ENCODE results near the gene UGT1A1.

Gene UGT1A1

GRCh38 chr2:233794128-233794658, 34.1 kb downstream of the UGT1A1 start:
- H3K4me1 ChIP-seq (ENCODE audit: control insufficient read depth in 1 of 2, insufficient read depth in 1 of 2, low read depth in 1 of 2, low read length in 1 of 2): no peaks in the 10 kb centered on the region
- no peak overlapping the region for H3K4me3 ChIP-seq (ENCODE audit: low read depth in 1 of 2, low read length in 1 of 2)
- H3K9me3 ChIP-seq: no peaks in the 10 kb centered on the region
- H3K27me3 ChIP-seq: no peaks in the 10 kb centered on the region
- TF ChIP-seq CTCF (IDR thresholded peaks at IDR 0.05): no peak
- H3K36me3 ChIP-seq: no peaks in the 10 kb centered on the region
- H3K27ac ChIP-seq: no peak overlapping the region

GRCh38 chr2:233795735-233796171, 35.7 kb downstream of the UGT1A1 start:
- no peak overlapping the region for H3K27ac ChIP-seq
- TF ChIP-seq CTCF (IDR thresholded peaks at IDR 0.05): no peak
- H3K4me3 ChIP-seq (ENCODE audit: low read depth in 1 of 2, low read length in 1 of 2): no peak overlapping the region
- no peaks in the 10 kb centered on the region for H3K36me3 ChIP-seq
- H3K4me1 ChIP-seq (ENCODE audit: control insufficient read depth in 1 of 2, insufficient read depth in 1 of 2, low read depth in 1 of 2, low read length in 1 of 2): no peaks in the 10 kb centered on the region
- H3K9me3 ChIP-seq: no peaks in the 10 kb centered on the region
- no peaks in the 10 kb centered on the region for H3K27me3 ChIP-seq

GRCh38 chr2:233796254-233796653, 36.2 kb downstream of the UGT1A1 start:
- no peaks in the 10 kb centered on the region for H3K27me3 ChIP-seq
- no peaks in the 10 kb centered on the region for H3K9me3 ChIP-seq
- no peak overlapping the region for H3K4me3 ChIP-seq (ENCODE audit: low read depth in 1 of 2, low read length in 1 of 2)
- H3K27ac ChIP-seq: no peak overlapping the region
- no peaks in the 10 kb centered on the region for H3K36me3 ChIP-seq
- H3K4me1 ChIP-seq (ENCODE audit: control insufficient read depth in 1 of 2, insufficient read depth in 1 of 2, low read depth in 1 of 2, low read length in 1 of 2): no peaks in the 10 kb centered on the region
- TF ChIP-seq CTCF (IDR thresholded peaks at IDR 0.05): no peak

GRCh38 chr2:233798335-233799086, 38.4 kb downstream of the UGT1A1 start:
- Histone ChIP-seq H3K27ac (no peak overlapping the region), H3K27me3 (no peaks in the 10 kb centered on the region), H3K4me1 (ENCODE audit: control insufficient read depth in 1 of 2, insufficient read depth in 1 of 2, low read depth in 1 of 2, low read length in 1 of 2) (no peaks in the 10 kb centered on the region), H3K36me3 (no peaks in the 10 kb centered on the region), H3K4me3 (ENCODE audit: low read depth in 1 of 2, low read length in 1 of 2) (no peak overlapping the region), H3K9me3 (no peaks in the 10 kb centered on the region)
- no peak for TF ChIP-seq CTCF (IDR thresholded peaks at IDR 0.05)

- Histone ChIP-seq H3K36me3 (no peaks in the 10 kb centered on the region), H3K4me3 (ENCODE audit: low read depth in 1 of 2, low read length in 1 of 2) (no peak overlapping the region), H3K4me1 (ENCODE audit: control insufficient read depth in 1 of 2, insufficient read depth in 1 of 2, low read depth in 1 of 2, low read length in 1 of 2) (no peaks in the 10 kb centered on the region), H3K9me3 (no peaks in the 10 kb centered on the region), H3K27ac (no peak overlapping the region), H3K27me3 (no peaks in the 10 kb centered on the region)
- no peak for TF ChIP-seq CTCF (IDR thresholded peaks at IDR 0.05)
Measured at GRCh38 chr2:233799087-233799665, 39.1 kb downstream of the UGT1A1 start.

Measured in neutrophil (primary cell).